Fibroblast of gingiva (primary cell): ENCODE measurements around the gene NUMA1.

Experiments
- DNase-seq: peaks from one replicate; pipeline ENCODE4 v3.0.0-alpha.2; 2011; ENCODE audit warnings: low read depth

Gene NUMA1

DNA sequence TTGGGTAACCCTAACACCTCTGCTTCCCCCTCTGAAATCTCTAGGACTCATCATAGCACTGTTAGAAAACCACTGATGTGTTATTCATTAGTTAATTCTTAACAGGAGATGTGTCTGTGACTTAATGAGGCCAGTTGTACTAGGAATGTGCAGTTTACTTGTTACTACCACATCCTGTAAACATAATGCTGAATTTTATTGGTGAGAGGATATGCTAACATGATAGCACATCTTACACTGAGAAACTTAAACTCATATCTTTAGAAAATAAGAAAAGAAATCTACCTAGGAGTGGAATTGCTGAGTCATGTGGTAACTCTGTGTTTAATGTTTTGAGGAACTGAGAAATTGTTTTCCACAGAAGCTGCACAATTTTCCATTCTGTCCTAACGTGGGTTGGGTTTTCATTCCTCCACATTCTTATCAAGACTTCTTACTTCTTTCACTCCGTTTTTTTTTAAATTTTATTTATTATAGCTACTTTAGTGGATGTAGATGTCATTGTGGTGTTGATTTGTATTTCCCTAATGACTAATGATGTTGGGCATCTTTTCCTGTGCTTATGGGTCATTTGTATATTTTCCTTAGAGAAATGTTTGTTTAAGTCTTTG, 117.8 kb downstream of the NUMA1 start:
- DNase-seq, result peak; percentile 59

DNA sequence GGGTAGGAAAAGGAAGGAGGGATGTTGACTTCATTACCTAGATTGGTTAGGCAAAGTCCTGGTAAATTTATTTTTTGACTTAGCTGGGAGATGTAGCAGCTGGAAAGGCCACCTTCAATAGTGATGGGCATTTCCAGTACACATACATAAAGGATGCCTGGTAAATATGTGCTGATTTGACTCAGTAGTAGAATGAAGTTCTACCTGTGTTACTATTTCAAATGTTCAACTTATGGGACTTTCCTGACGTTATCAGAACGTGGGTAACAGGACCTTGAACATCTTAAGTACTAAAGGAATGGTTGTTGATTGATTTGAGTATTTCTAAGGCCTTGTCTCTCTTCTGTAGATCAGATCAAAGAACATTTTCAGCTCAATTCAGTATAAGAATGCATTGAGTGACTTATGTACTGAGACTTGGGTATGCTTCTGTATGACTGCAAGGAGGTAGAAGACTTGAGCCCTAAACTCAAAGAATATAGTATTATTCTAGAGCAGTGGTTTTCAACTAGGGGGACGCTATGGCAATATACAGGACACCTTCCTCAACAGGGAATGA, 124.4 kb downstream of the NUMA1 start:
- DNase-seq, result no peak
